ENCODE measurements around the gene MRPS12.
A peak's percentile ranks its signal among the peaks of the same experiment; 100 is the strongest.

The MRPS12 gene

GRCh38 chr19:38941979-38942378 is 11.2 kb downstream of the MRPS12 start:
- Mint-ChIP-seq H3K4me3 (no peak overlapping the region), H3K27me3 (peaks cover 4% of the 10 kb centered on the region), H3K4me1 (peaks cover 8% of the 10 kb centered on the region), H3K27ac (no peak overlapping the region), H3K9me3 (no peaks in the 10 kb centered on the region), H3K36me3 (ENCODE audit: low read depth) (peaks cover 1% of the 10 kb centered on the region)
- ATAC-seq (no peak), DNase-seq (no peak)

GRCh38 chr19:38942471-38943181 is 11.9 kb downstream of the MRPS12 start:
- no peak overlapping the region for H3K4me3 Mint-ChIP-seq
- no peak overlapping the region for H3K27ac Mint-ChIP-seq
- peaks cover 4% of the 10 kb centered on the region for H3K27me3 Mint-ChIP-seq
- DNase-seq = no peak
- peaks cover 1% of the 10 kb centered on the region for H3K36me3 Mint-ChIP-seq (ENCODE audit: low read depth)
- ATAC-seq = no peak
- no peaks in the 10 kb centered on the region for H3K9me3 Mint-ChIP-seq
- peaks cover 8% of the 10 kb centered on the region for H3K4me1 Mint-ChIP-seq

- Mint-ChIP-seq H3K4me1 (peaks cover 12% of the 10 kb centered on the region), H3K36me3 (ENCODE audit: low read depth) (peaks cover 1% of the 10 kb centered on the region), H3K9me3 (no peaks in the 10 kb centered on the region), H3K27me3 (peaks cover 10% of the 10 kb centered on the region), H3K4me3 (no peak overlapping the region), H3K27ac (no peak overlapping the region)
- DNase-seq = no peak
- no peak for ATAC-seq
Observed at GRCh38 chr19:38944981-38945506, 14.3 kb downstream of the MRPS12 start.

- ATAC-seq = no peak
- no peak overlapping the region for H3K4me3 Mint-ChIP-seq
- H3K4me1 Mint-ChIP-seq = peaks cover 14% of the 10 kb centered on the region
- no peak for DNase-seq
- H3K36me3 Mint-ChIP-seq (ENCODE audit: low read depth) = peaks cover 1% of the 10 kb centered on the region
- H3K27me3 Mint-ChIP-seq = peaks cover 13% of the 10 kb centered on the region
- no peak overlapping the region for H3K27ac Mint-ChIP-seq
- H3K9me3 Mint-ChIP-seq = no peaks in the 10 kb centered on the region
Observed at GRCh38 chr19:38945562-38946228, 15.0 kb downstream of the MRPS12 start.

GRCh38 chr19:38946229-38947010 is 15.7 kb downstream of the MRPS12 start:
- DNase-seq = no peak
- ATAC-seq = no peak
- H3K27ac Mint-ChIP-seq = no peak overlapping the region
- no peaks in the 10 kb centered on the region for H3K36me3 Mint-ChIP-seq (ENCODE audit: low read depth)
- H3K27me3 Mint-ChIP-seq = peaks cover 15% of the 10 kb centered on the region
- H3K4me3 Mint-ChIP-seq = no peak overlapping the region
- H3K9me3 Mint-ChIP-seq = no peaks in the 10 kb centered on the region
- peaks cover 14% of the 10 kb centered on the region for H3K4me1 Mint-ChIP-seq

- peaks cover 28% of the 10 kb centered on the region for H3K27me3 Mint-ChIP-seq
Observed at GRCh38 chr19:38949580-38950367, 19.0 kb downstream of the MRPS12 start.

GRCh38 chr19:38951187-38951586 is 20.4 kb downstream of the MRPS12 start:
- Mint-ChIP-seq H3K4me1 (peaks cover 13% of the 10 kb centered on the region), H3K27me3 (peaks cover 28% of the 10 kb centered on the region), H3K9me3 (no peaks in the 10 kb centered on the region), H3K36me3 (ENCODE audit: low read depth) (no peaks in the 10 kb centered on the region), H3K4me3 (no peak overlapping the region), H3K27ac (no peak overlapping the region)
- DNase-seq (no peak), ATAC-seq (no peak)

More at GRCh38 chr19:38949580-38950367, 19.0 kb downstream of the MRPS12 start:
- Mint-ChIP-seq H3K9me3 (no peaks in the 10 kb centered on the region), H3K4me1 (peaks cover 13% of the 10 kb centered on the region), H3K27ac (no peak overlapping the region), H3K36me3 (ENCODE audit: low read depth) (no peaks in the 10 kb centered on the region), H3K4me3 (peak overlapping the region; percentile 40)
- peak; percentile 89 for DNase-seq
- ATAC-seq = peak; percentile 88

GRCh38 chr19:38952395-38953165 is 21.8 kb downstream of the MRPS12 start:
- ATAC-seq (no peak), DNase-seq (no peak)
- H3K27ac Mint-ChIP-seq = no peak overlapping the region
- H3K36me3 Mint-ChIP-seq (ENCODE audit: low read depth) = no peaks in the 10 kb centered on the region
- peaks cover 28% of the 10 kb centered on the region for H3K27me3 Mint-ChIP-seq
- H3K9me3 Mint-ChIP-seq = no peaks in the 10 kb centered on the region
- H3K4me3 Mint-ChIP-seq = no peak overlapping the region
- H3K4me1 Mint-ChIP-seq = peaks cover 13% of the 10 kb centered on the region

GRCh38 chr19:38953677-38954076 is 22.9 kb downstream of the MRPS12 start:
- Mint-ChIP-seq H3K36me3 (ENCODE audit: low read depth) (no peaks in the 10 kb centered on the region), H3K27ac (no peak overlapping the region), H3K27me3 (peaks cover 28% of the 10 kb centered on the region), H3K9me3 (no peaks in the 10 kb centered on the region), H3K4me3 (no peak overlapping the region), H3K4me1 (peaks cover 13% of the 10 kb centered on the region)
- ATAC-seq (no peak), DNase-seq (no peak)

- peaks cover 4% of the 10 kb centered on the region for H3K4me1 Mint-ChIP-seq
Observed at GRCh38 chr19:38956264-38956663, 25.5 kb downstream of the MRPS12 start.

GRCh38 chr19:38958301-38958700 is 27.6 kb downstream of the MRPS12 start:
- Mint-ChIP-seq H3K27ac (no peak overlapping the region), H3K4me1 (no peaks in the 10 kb centered on the region), H3K9me3 (no peaks in the 10 kb centered on the region), H3K27me3 (peaks cover 11% of the 10 kb centered on the region), H3K36me3 (ENCODE audit: low read depth) (no peaks in the 10 kb centered on the region), H3K4me3 (no peak overlapping the region)
- ATAC-seq (no peak), DNase-seq (no peak)

More at GRCh38 chr19:38956264-38956663, 25.5 kb downstream of the MRPS12 start:
- Mint-ChIP-seq H3K36me3 (ENCODE audit: low read depth) (no peaks in the 10 kb centered on the region), H3K27ac (no peak overlapping the region), H3K4me3 (no peak overlapping the region), H3K9me3 (no peaks in the 10 kb centered on the region), H3K27me3 (peaks cover 18% of the 10 kb centered on the region)
- ATAC-seq (no peak), DNase-seq (no peak)

GRCh38 chr19:38959618-38960017 is 28.9 kb downstream of the MRPS12 start:
- no peak for ATAC-seq
- H3K9me3 Mint-ChIP-seq = no peaks in the 10 kb centered on the region
- no peaks in the 10 kb centered on the region for H3K36me3 Mint-ChIP-seq (ENCODE audit: low read depth)
- peaks cover 5% of the 10 kb centered on the region for H3K27me3 Mint-ChIP-seq
- no peak overlapping the region for H3K27ac Mint-ChIP-seq
- H3K4me1 Mint-ChIP-seq = no peaks in the 10 kb centered on the region
- no peak overlapping the region for H3K4me3 Mint-ChIP-seq
- DNase-seq = no peak

GRCh38 chr19:38964738-38965137 is 34.0 kb downstream of the MRPS12 start:
- Mint-ChIP-seq H3K4me1 (no peaks in the 10 kb centered on the region), H3K4me3 (no peak overlapping the region), H3K9me3 (no peaks in the 10 kb centered on the region), H3K27me3 (peaks cover 9% of the 10 kb centered on the region), H3K36me3 (ENCODE audit: low read depth) (no peaks in the 10 kb centered on the region), H3K27ac (no peak overlapping the region)
- ATAC-seq (no peak), DNase-seq (no peak)
